ENCODE measurements around the gene PRKN.
"Not testable (repeated sequence)": the region's sequence is repeated elsewhere in the genome, so short reads cannot be mapped to it uniquely, and the experiment has no call there.

PRKN gene

GRCh38 chr6:162710419-162710818 is 17.1 kb downstream of the PRKN start:
- no peak for DNase-seq

- no peak for DNase-seq
Measured at GRCh38 chr6:162709431-162709830, 18.1 kb downstream of the PRKN start.

GRCh38 chr6:162708971-162709370 is 18.6 kb downstream of the PRKN start:
- DNase-seq = no peak

GRCh38 chr6:162706232-162706631 is 21.3 kb downstream of the PRKN start:
- DNase-seq = no peak

- DNase-seq = no peak
Measured at GRCh38 chr6:162705736-162706135, 21.8 kb downstream of the PRKN start.

- no peak for DNase-seq
Measured at GRCh38 chr6:162704001-162704400, 23.6 kb downstream of the PRKN start.

GRCh38 chr6:162702446-162702845 is 25.1 kb downstream of the PRKN start:
- no peak for DNase-seq

GRCh38 chr6:162701551-162701950 is 26.0 kb downstream of the PRKN start:
- DNase-seq = no peak

GRCh38 chr6:162700966-162701365 is 26.6 kb downstream of the PRKN start:
- no peak for DNase-seq

GRCh38 chr6:162699961-162700360 is 27.6 kb downstream of the PRKN start:
- no peak for DNase-seq

GRCh38 chr6:162698440-162698839 is 29.1 kb downstream of the PRKN start:
- DNase-seq = no peak

GRCh38 chr6:162697872-162698403 is 29.6 kb downstream of the PRKN start:
- no peak for DNase-seq

- no peak for DNase-seq
Measured at GRCh38 chr6:162690158-162690557, 37.4 kb downstream of the PRKN start.

GRCh38 chr6:162688751-162689345 is 38.7 kb downstream of the PRKN start:
- DNase-seq = no peak

GRCh38 chr6:162685586-162685985 is 42.0 kb downstream of the PRKN start:
- no peak for DNase-seq

- DNase-seq = no peak
Measured at GRCh38 chr6:162684961-162685360, 42.6 kb downstream of the PRKN start.

- no peak for DNase-seq
Measured at GRCh38 chr6:162684052-162684451, 43.5 kb downstream of the PRKN start.

GRCh38 chr6:162683135-162683534 is 44.4 kb downstream of the PRKN start:
- DNase-seq = no peak

GRCh38 chr6:162681447-162681846 is 46.1 kb downstream of the PRKN start:
- DNase-seq = no peak

GRCh38 chr6:162680871-162681270 is 46.7 kb downstream of the PRKN start:
- DNase-seq = no peak

- no peak for DNase-seq
Measured at GRCh38 chr6:162680367-162680766, 47.2 kb downstream of the PRKN start.

- DNase-seq = no peak
Measured at GRCh38 chr6:162679681-162680080, 47.9 kb downstream of the PRKN start.

- DNase-seq = not testable (repeated sequence)
Measured at GRCh38 chr6:162678896-162679295, 48.7 kb downstream of the PRKN start.

- no peak for DNase-seq
Measured at GRCh38 chr6:162675503-162675902, 52.1 kb downstream of the PRKN start.

GRCh38 chr6:162674452-162674851 is 53.1 kb downstream of the PRKN start:
- no peak for DNase-seq
